WTC11 (cell line): ENCODE data around the gene MYH11.

Experiments
- CTCF ChIP-seq: fragments of 200-600 bp; IDR thresholded peaks from 2 replicates; pipeline ENCODE4 v1.8.0; 2022; ENCODE audit warnings: antibody characterized with exemption
- E2F1 ChIP-seq: sonication (generic); formaldehyde crosslinking; IDR thresholded peaks from 2 replicates; pipeline ENCODE4 v1.8.0; 2022; ENCODE audit warnings: mild to moderate bottlenecking, missing genetic modification reagents
- EMX1 ChIP-seq: fragments of 250-450 bp; sonication (Bioruptor Pico); IDR thresholded peaks from 2 replicates; pipeline ENCODE4 v1.8.0; 2021; ENCODE audit warnings: mild to moderate bottlenecking
- ETV6 ChIP-seq: sonication (generic); formaldehyde crosslinking; IDR thresholded peaks from 2 replicates; pipeline ENCODE4 v1.8.1; 2022; ENCODE audit warnings: mild to moderate bottlenecking, missing genetic modification reagents
- JUN ChIP-seq: sonication (generic); formaldehyde crosslinking; IDR thresholded peaks from 2 replicates; pipeline ENCODE4 v1.8.0; 2023; ENCODE audit warnings: mild to moderate bottlenecking, missing genetic modification reagents
- NR2C2 ChIP-seq: sonication (generic); formaldehyde crosslinking; IDR thresholded peaks from 2 replicates; pipeline ENCODE4 v1.8.0; 2022; ENCODE audit warnings: mild to moderate bottlenecking, missing genetic modification reagents
- PRDM15 ChIP-seq: sonication (generic); formaldehyde crosslinking; IDR thresholded peaks from 2 replicates; pipeline ENCODE4 v1.8.0; 2022; ENCODE audit warnings: missing genetic modification reagents
- TP53 ChIP-seq: sonication (generic); formaldehyde crosslinking; IDR thresholded peaks from 2 replicates; pipeline ENCODE4 v1.8.1; 2023; ENCODE audit warnings: mild to moderate bottlenecking, missing genetic modification reagents
- USF2 ChIP-seq: sonication (generic); formaldehyde crosslinking; IDR thresholded peaks from 2 replicates; pipeline ENCODE4 v1.8.1; 2023; ENCODE audit warnings: mild to moderate bottlenecking, missing genetic modification reagents, moderate library complexity
- ZNF423 ChIP-seq: fragments of 250-450 bp; sonication (Bioruptor Pico); IDR thresholded peaks from 2 replicates; pipeline ENCODE4 v2.1.2; 2022; ENCODE audit warnings: mild to moderate bottlenecking, moderate library complexity
- ZNF512 ChIP-seq: sonication (generic); formaldehyde crosslinking; IDR thresholded peaks from 2 replicates; pipeline ENCODE4 v1.8.1; 2022; ENCODE audit warnings: missing genetic modification reagents, borderline replicate concordance

- TF ChIP-seq CTCF (no peak), JUN (CRISPR knock-in tag) (no peak), NR2C2 (CRISPR knock-in tag) (no peak), USF2 (CRISPR knock-in tag) (no peak), EMX1 (CRISPR knock-in tag) (no peak), ZNF512 (no peak), E2F1 (CRISPR knock-in tag) (no peak), TP53 (CRISPR knock-in tag) (no peak), PRDM15 (CRISPR knock-in tag) (no peak), ETV6 (CRISPR knock-in tag) (no peak), ZNF423 (no peak)
Measured at GRCh38 chr16:15810411-15810810, 46.4 kb downstream of the MYH11 start.
